HFFc6 (cell line): Measurements from ENCODE around the gene TRIM52. TPM values are rescaled to one million over a fixed set of nuclear protein-coding genes. Genes with fewer than 3 reads are reported as not detected.
"Not testable (repeated sequence)": the region's sequence is repeated elsewhere in the genome, so short reads cannot be mapped to it uniquely, and the experiment has no call there.

Experiments
- DNase-seq: peaks from one replicate; pipeline ENCODE4 v3.0.0-alpha.2; 2018
- H3K27ac Mint-ChIP-seq: 2 replicates; pipeline ENCODE4 v1.8.0; 2020; ENCODE audit warnings: mild to moderate bottlenecking, mixed read lengths
- H3K27me3 Mint-ChIP-seq: 2 replicates; pipeline ENCODE4 v1.8.0; 2021; ENCODE audit warnings: mild to moderate bottlenecking, moderate library complexity, mixed read lengths; ENCODE audit not compliant: insufficient read depth
- H3K36me3 Mint-ChIP-seq: 2 replicates; pipeline ENCODE4 v1.8.0; 2021; ENCODE audit warnings: low read depth, mixed read lengths
- H3K4me1 Mint-ChIP-seq: 2 replicates; pipeline ENCODE4 v1.8.0; 2020; ENCODE audit warnings: low read depth, mixed read lengths
- H3K4me3 Mint-ChIP-seq: 2 replicates; pipeline ENCODE4 v1.8.0; 2020; ENCODE audit warnings: mild to moderate bottlenecking, moderate library complexity, mixed read lengths
- H3K9me3 Mint-ChIP-seq: 2 replicates; pipeline ENCODE4 v1.8.0; 2020; ENCODE audit warnings: mild to moderate bottlenecking, mixed read lengths
- CTCF ChIP-seq: fragments of 200-600 bp; sonication (generic); IDR thresholded peaks from 2 replicates; pipeline ENCODE4 v1.5.0; 2021; ENCODE audit warnings: antibody characterized with exemption, mild to moderate bottlenecking
- total RNA-seq, 6 experiments: library from RNA; stranded (reverse); fragmentation: NEBNext Ultra II Directional; extraction: Animal tissue kit (Norgen Biotek cat#: 25700); gene quantifications; 2 replicates in 1 of 6; 3 replicates in 5 of 6; pipeline ENCODE4 v1.2.3, GENCODE V29; 2021

Gene TRIM52
- total RNA-seq, 6 experiments from 2014 or later = 5.2 to 6.9 (median 5.6) TPM

- no peaks in the 10 kb centered on the region for H3K9me3 Mint-ChIP-seq
- no peak for TF ChIP-seq CTCF
- H3K36me3 Mint-ChIP-seq = no peaks in the 10 kb centered on the region
- no peak overlapping the region for H3K4me3 Mint-ChIP-seq
- H3K27me3 Mint-ChIP-seq = peaks cover 11% of the 10 kb centered on the region
- no peak overlapping the region for H3K27ac Mint-ChIP-seq
- DNase-seq = no peak
- peaks cover 19% of the 10 kb centered on the region for H3K4me1 Mint-ChIP-seq
Observed at GRCh38 chr5:181212934-181213333, 48.0 kb downstream of the TRIM52 start.

- peaks cover 12% of the 10 kb centered on the region for H3K27me3 Mint-ChIP-seq
- no peaks in the 10 kb centered on the region; the same call in 1 of the 2 replicates for H3K9me3 Mint-ChIP-seq
- H3K4me1 Mint-ChIP-seq = peaks cover 19% of the 10 kb centered on the region
- H3K36me3 Mint-ChIP-seq = no peaks in the 10 kb centered on the region
- DNase-seq = no peak
- no peak overlapping the region for H3K27ac Mint-ChIP-seq
- H3K4me3 Mint-ChIP-seq = no peak overlapping the region
- no peak for TF ChIP-seq CTCF
Observed at GRCh38 chr5:181212080-181212479, 48.9 kb downstream of the TRIM52 start.

- Mint-ChIP-seq H3K9me3 (no peaks in the 10 kb centered on the region; the same call in 1 of the 2 replicates), H3K36me3 (no peaks in the 10 kb centered on the region), H3K4me1 (peaks cover 21% of the 10 kb centered on the region), H3K4me3 (no peak overlapping the region), H3K27ac (no peak overlapping the region), H3K27me3 (peaks cover 20% of the 10 kb centered on the region)
- no peak; the same call in 1 of the 2 replicates for TF ChIP-seq CTCF
- no peak for DNase-seq
Observed at GRCh38 chr5:181211208-181211607, 49.7 kb downstream of the TRIM52 start.

GRCh38 chr5:181210698-181211097 lies 50.2 kb downstream of the TRIM52 start:
- peaks cover 22% of the 10 kb centered on the region for H3K27me3 Mint-ChIP-seq
- H3K27ac Mint-ChIP-seq, H3K4me3 Mint-ChIP-seq: not testable (repeated sequence)

GRCh38 chr5:181210148-181210547 lies 50.8 kb downstream of the TRIM52 start:
- not testable (repeated sequence) for H3K27ac Mint-ChIP-seq, H3K36me3 Mint-ChIP-seq, DNase-seq, H3K4me3 Mint-ChIP-seq, H3K9me3 Mint-ChIP-seq
- peaks cover 27% of the 10 kb centered on the region for H3K4me1 Mint-ChIP-seq
- H3K27me3 Mint-ChIP-seq = peaks cover 23% of the 10 kb centered on the region

More at GRCh38 chr5:181210698-181211097, 50.2 kb downstream of the TRIM52 start:
- H3K4me1 Mint-ChIP-seq = peaks cover 24% of the 10 kb centered on the region
- not testable (repeated sequence) for H3K9me3 Mint-ChIP-seq, H3K36me3 Mint-ChIP-seq, DNase-seq

GRCh38 chr5:181209006-181209405 lies 51.9 kb downstream of the TRIM52 start:
- H3K27me3 Mint-ChIP-seq = peaks cover 23% of the 10 kb centered on the region
- peaks cover 27% of the 10 kb centered on the region for H3K4me1 Mint-ChIP-seq
- H3K4me3 Mint-ChIP-seq, DNase-seq, H3K9me3 Mint-ChIP-seq, H3K27ac Mint-ChIP-seq, H3K36me3 Mint-ChIP-seq: not testable (repeated sequence)

GRCh38 chr5:181207960-181208253 lies 53.0 kb downstream of the TRIM52 start:
- Mint-ChIP-seq H3K36me3 (no peaks in the 10 kb centered on the region), H3K9me3 (no peaks in the 10 kb centered on the region; the same call in 1 of the 2 replicates), H3K4me3 (peak overlapping the region; percentile 92), H3K27me3 (peaks cover 16% of the 10 kb centered on the region), H3K4me1 (peaks cover 31% of the 10 kb centered on the region), H3K27ac (peak overlapping the region; percentile 90; the same call in 1 of the 2 replicates)
- DNase-seq = no peak
- no peak for TF ChIP-seq CTCF
